Measurements from ENCODE around the gene TDP1.

TDP1 gene

GRCh38 chr14:89936654-89937185 is 19.0 kb upstream of the TDP1 start:
- TF ChIP-seq, protein P1, sequence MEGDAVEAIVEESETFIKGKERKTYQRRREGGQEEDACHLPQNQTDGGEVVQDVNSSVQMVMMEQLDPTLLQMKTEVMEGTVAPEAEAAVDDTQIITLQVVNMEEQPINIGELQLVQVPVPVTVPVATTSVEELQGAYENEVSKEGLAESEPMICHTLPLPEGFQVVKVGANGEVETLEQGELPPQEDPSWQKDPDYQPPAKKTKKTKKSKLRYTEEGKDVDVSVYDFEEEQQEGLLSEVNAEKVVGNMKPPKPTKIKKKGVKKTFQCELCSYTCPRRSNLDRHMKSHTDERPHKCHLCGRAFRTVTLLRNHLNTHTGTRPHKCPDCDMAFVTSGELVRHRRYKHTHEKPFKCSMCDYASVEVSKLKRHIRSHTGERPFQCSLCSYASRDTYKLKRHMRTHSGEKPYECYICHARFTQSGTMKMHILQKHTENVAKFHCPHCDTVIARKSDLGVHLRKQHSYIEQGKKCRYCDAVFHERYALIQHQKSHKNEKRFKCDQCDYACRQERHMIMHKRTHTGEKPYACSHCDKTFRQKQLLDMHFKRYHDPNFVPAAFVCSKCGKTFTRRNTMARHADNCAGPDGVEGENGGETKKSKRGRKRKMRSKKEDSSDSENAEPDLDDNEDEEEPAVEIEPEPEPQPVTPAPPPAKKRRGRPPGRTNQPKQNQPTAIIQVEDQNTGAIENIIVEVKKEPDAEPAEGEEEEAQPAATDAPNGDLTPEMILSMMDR (IDR thresholded peaks at IDR 0.05; ENCODE audit: borderline replicate concordance, insufficient read depth, low read depth, low read length) = no peak
- no peak overlapping the region for H3K4me3 ChIP-seq (ENCODE audit: low read depth, low read length)

GRCh38 chr14:89941830-89942377 is 13.8 kb upstream of the TDP1 start:
- TF ChIP-seq, protein P1 (IDR thresholded peaks at IDR 0.05; ENCODE audit: borderline replicate concordance, insufficient read depth, low read depth, low read length) = no peak
- no peak overlapping the region for H3K4me3 ChIP-seq (ENCODE audit: low read depth, low read length)

GRCh38 chr14:89947344-89947743 is 8.4 kb upstream of the TDP1 start:
- TF ChIP-seq, protein P1 (IDR thresholded peaks at IDR 0.05; ENCODE audit: borderline replicate concordance, insufficient read depth, low read depth, low read length) = no peak
- no peak overlapping the region for H3K4me3 ChIP-seq (ENCODE audit: low read depth, low read length)

DNA sequence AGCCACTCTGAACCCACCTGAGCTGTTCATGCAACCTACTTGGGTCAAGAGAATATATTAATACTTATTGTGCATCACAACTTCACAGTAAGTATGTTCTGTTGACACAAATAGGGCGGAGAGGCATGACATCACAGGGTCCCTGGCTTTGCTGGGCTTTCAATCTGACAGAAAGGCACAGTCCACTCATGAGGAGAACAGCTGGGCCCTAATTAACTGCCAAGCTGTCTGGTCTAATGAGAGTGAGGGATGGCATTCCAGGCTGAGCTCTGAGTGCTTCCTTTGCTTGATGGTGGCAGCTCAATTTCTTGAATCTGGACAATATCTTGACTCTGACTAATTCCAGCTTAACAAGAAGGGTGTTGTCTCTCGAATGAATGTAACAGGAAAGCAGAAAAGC is 3.2 kb upstream of the TDP1 start:
- no peak overlapping the region for H3K4me3 ChIP-seq (ENCODE audit: low read depth, low read length)
- TF ChIP-seq, protein P1 (IDR thresholded peaks at IDR 0.05; ENCODE audit: borderline replicate concordance, insufficient read depth, low read depth, low read length) = no peak

DNA sequence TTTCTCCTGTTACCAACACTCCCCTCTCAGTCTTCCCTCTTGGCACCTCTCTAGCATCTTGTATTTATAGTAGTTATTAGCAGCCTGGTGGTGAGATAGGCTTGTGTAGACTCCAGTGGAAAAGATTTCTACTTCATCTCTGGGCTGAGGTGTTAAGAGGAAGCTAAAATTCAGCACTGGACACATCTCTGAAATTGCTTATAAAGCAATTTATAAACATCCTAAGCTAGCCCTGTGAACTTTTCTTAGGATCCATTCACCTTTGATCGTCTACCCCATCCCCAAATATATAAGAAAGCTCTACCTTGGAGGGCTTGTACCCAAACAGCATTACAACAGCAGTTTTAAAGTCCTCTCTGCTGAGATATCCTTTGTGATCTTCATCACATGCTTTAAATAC is 2.1 kb upstream of the TDP1 start:
- TF ChIP-seq, protein P1 (IDR thresholded peaks at IDR 0.05; ENCODE audit: borderline replicate concordance, insufficient read depth, low read depth, low read length) = no peak
- no peak overlapping the region for H3K4me3 ChIP-seq (ENCODE audit: low read depth, low read length)

DNA sequence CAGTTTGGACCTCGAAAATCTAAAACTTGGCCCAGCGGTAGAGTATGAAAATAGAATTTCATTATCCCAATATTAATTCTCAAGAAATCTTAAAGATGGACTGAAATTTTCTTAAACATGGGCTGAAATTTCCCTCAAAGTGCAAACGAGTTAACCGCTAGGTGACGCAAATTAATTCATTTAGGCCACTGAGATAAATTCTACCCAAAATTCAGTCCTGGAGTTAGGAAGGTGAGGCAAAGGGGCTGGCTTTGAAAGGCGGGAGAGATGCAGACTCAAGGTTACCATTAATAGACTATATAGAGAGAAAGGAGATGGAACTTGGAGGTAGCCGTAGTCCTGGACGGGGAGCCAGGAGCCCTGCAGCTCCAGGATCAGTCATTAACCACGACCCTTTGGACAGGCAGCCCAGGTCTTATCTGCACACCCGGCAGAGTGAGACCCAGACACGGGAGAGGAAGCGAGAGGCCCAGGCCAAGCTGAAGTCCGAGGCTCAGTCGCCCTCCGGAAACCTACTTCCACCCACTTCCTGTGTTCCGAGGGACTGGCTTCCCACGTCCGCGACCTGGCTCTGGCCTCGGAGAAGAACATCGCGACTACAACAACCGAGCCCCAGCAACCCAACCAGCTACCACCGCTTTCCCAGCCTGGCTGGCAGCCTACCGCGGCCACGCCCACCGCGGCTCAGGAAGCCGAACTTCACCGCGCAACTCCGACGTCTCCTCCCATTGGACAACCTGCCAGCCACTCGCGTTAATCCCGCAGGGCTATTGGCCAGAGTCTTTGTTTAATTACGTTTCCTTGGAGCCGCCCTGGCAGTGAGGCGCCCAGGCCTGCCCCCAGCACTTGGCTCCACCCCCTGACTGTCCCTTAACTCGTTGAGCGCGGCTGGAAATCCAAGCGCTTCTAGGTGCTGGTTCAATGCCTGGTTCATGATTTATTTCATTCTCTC is 1.4 kb upstream of the TDP1 start, which contains the start of gene EFCAB11:
Gene EFCAB11, minus strand, starts transcription at position 661 of the 952 bp plus-strand sequence. Its CDS starts 70 bp downstream, at position 591.
- TF ChIP-seq, protein P1 (IDR thresholded peaks at IDR 0.05; ENCODE audit: borderline replicate concordance, insufficient read depth, low read depth, low read length) = peak; percentile 5; the same call in 1 of the 2 replicates

More for the DNA sequence above, 1.4 kb upstream of the TDP1 start, which contains the start of gene EFCAB11:
- H3K4me3 ChIP-seq (ENCODE audit: low read depth, low read length) = peak within 1 kb of the TSS; percentile 90

Measured in GM12875 (cell line).